Measurements from ENCODE around the gene ACAP3. TPM values are rescaled to one million over a fixed set of nuclear protein-coding genes. Genes with fewer than 3 reads are reported as not detected.

Gene ACAP3
- total and polyA plus RNA-seq, 10 of the 15 experiments (the other 5 are each of a cell fraction or from before 2014, with no cell fraction given), result 0.05 to 34.2 (median 7.1) TPM

- TF ChIP-seq LARP7 (IDR thresholded peaks at IDR 0.05) (peak; percentile 98), MLLT1 (IDR thresholded peaks at IDR 0.05) (no peak), RBBP5 (conservative IDR thresholded peaks at IDR 0.05) (no peak), NR2C1 (IDR thresholded peaks at IDR 0.05) (peak; percentile 35; the same call in 1 of the 2 replicates), ZBTB11 (CRISPR knock-in tag; IDR thresholded peaks at IDR 0.05) (no peak), STAT1 (conservative IDR thresholded peaks at IDR 0.05) (no peak; the same call in 1 of the 2 replicates), YBX1 (IDR thresholded peaks at IDR 0.05) (no peak), PAX5 (IDR thresholded peaks at IDR 0.05; ENCODE audit: borderline replicate concordance, low read depth, low read length) (no peak), ATF7 (IDR thresholded peaks at IDR 0.05; ENCODE audit: low read depth) (no peak), NR2C2 (IDR thresholded peaks at IDR 0.05; ENCODE audit: borderline replicate concordance, control insufficient read depth, insufficient read length, low read depth) (no peak), ATF2 (IDR thresholded peaks at IDR 0.05; ENCODE audit: low read length) (no peak), MYB (IDR thresholded peaks at IDR 0.05; ENCODE audit: borderline replicate concordance, low read depth, low read length) (no peak), SMAD1 (IDR thresholded peaks at IDR 0.05; ENCODE audit: low read depth, partially characterized antibody) (no peak), MTA2 (IDR thresholded peaks at IDR 0.05; ENCODE audit: low read depth) (no peak), NKRF (conservative IDR thresholded peaks at IDR 0.05) (peak; percentile 83), SMAD5 (IDR thresholded peaks at IDR 0.05; ENCODE audit: low read depth) (no peak), TCF7 (IDR thresholded peaks at IDR 0.05; ENCODE audit: borderline replicate concordance) (no peak), BRCA1 (IDR thresholded peaks at IDR 0.05; ENCODE audit: low read depth, low read length) (no peak), SUZ12 (IDR thresholded peaks at IDR 0.05; ENCODE audit: unreplicated experiment) (no peak), RFX5 (IDR thresholded peaks at IDR 0.05; ENCODE audit: low read depth, low read length) (no peak)
These were observed 41.7 kb upstream of the ACAP3 start, which contains the start of gene DVL1 (continued) for GRCh38 chr1:1349256-1350012.
